CD4-positive, alpha-beta T cell (primary cell): ENCODE results near the gene SLC25A1. TPM values are rescaled to one million over a fixed set of nuclear protein-coding genes. Genes with fewer than 3 reads are reported as not detected.

Experiments
- ATAC-seq: fragments of 200-7000 bp; cut with Tn5 transposase; one replicate; pipeline ENCODE4 v1.10.0; 2022; ENCODE audit warnings: mild to moderate bottlenecking; ENCODE audit not compliant: poor library complexity
- CTCF ChIA-PET: fragments of 350-600 bp; sonication (Branson Sonifier 250); formaldehyde crosslinking; loops from one replicate; lab custom pipeline; 2021; ENCODE audit warnings: antibody characterized with exemption, inconsistent platforms; lab: Charles Lee
- POLR2A ChIA-PET: fragments of 350-600 bp; sonication (Branson Sonifier 250); formaldehyde crosslinking; loops from one replicate; lab custom pipeline; 2021; ENCODE audit warnings: antibody characterized with exemption, inconsistent platforms; lab: Charles Lee
- DNase-seq, 14 experiments: peaks; one replicate each; pipeline ENCODE4 v3.0.0-alpha.2; 2013 to 2020; ENCODE audit warnings: mixed read lengths in 2 of 14
- H3K27ac ChIP-seq, 2 donors: one replicate each; pipeline versions ENCODE4 v1.5.1 to v1.7.0; 2013; ENCODE audit warnings: low read length in 2 of 2, low read depth in 1 of 2, mild to moderate bottlenecking in 1 of 2
- H3K27me3 ChIP-seq, 2 experiments: 1 replicate in 1 of 2; 2 replicates in 1 of 2; pipeline versions ENCODE4 v1.6.1 to v1.7.0; 2013; ENCODE audit warnings: low read length in 2 of 2, control low read depth in 1 of 2, mild to moderate bottlenecking in 1 of 2, moderate library complexity in 1 of 2; ENCODE audit not compliant: insufficient read depth in 2 of 2, control insufficient read depth in 1 of 2
- H3K36me3 ChIP-seq: one replicate; pipeline ENCODE4 v1.6.1; 2013; ENCODE audit warnings: low read length, control low read depth; ENCODE audit not compliant: insufficient read depth
- H3K4me1 ChIP-seq: one replicate; pipeline ENCODE4 v1.6.1; 2013; ENCODE audit warnings: low read length, control low read depth; ENCODE audit not compliant: insufficient read depth
- H3K4me3 ChIP-seq: one replicate; pipeline ENCODE4 v1.5.1; 2013; ENCODE audit warnings: mild to moderate bottlenecking, low read length, moderate library complexity
- H3K9me3 ChIP-seq, 2 experiments: 1 replicate in 1 of 2; 2 replicates in 1 of 2; pipeline versions ENCODE4 v1.6.1 to v1.7.0; 2013; ENCODE audit warnings: low read length in 2 of 2, mild to moderate bottlenecking in 2 of 2, control low read depth in 1 of 2, moderate library complexity in 1 of 2; ENCODE audit not compliant: control insufficient read depth in 1 of 2, insufficient read depth in 1 of 2
- H3K27ac Mint-ChIP-seq: one replicate; pipeline ENCODE4 v1.8.0; 2020; ENCODE audit warnings: mixed read lengths
- H3K27me3 Mint-ChIP-seq: one replicate; pipeline ENCODE4 v1.8.0; 2021; ENCODE audit warnings: mixed read lengths
- H3K36me3 Mint-ChIP-seq: one replicate; pipeline ENCODE4 v1.8.0; 2021; ENCODE audit warnings: low read depth, mixed read lengths
- H3K4me1 Mint-ChIP-seq: one replicate; pipeline ENCODE4 v1.8.0; 2021; ENCODE audit warnings: low read depth, mixed read lengths
- H3K4me3 Mint-ChIP-seq: one replicate; pipeline ENCODE4 v1.8.0; 2020; ENCODE audit warnings: mild to moderate bottlenecking, mixed read lengths
- H3K9me3 Mint-ChIP-seq: one replicate; pipeline ENCODE4 v1.8.0; 2020; ENCODE audit warnings: mixed read lengths
- intact Hi-C, 2 experiments: fragments of 100-400 bp; cut with DNase I in 1 of 2; cut with micrococcal nuclease in 1 of 2; formaldehyde crosslinking; loops; one replicate each; pipeline versions ENCODE4 v1.15.1 to v1.9.0; 2023 to 2025; cut with DNase I, micrococcal nuclease
- total RNA-seq, 174 experiments: library from RNA in 2 of 174; stranded (reverse) in 2 of 174; gene quantifications; one replicate each; pipeline ENCODE4 v1.2.3 and lab custom pipeline; 2021 to 2026
- TF ChIP-seq, protein P1 (sequence below): fragments of 200-600 bp; IDR thresholded peaks from one replicate; pipeline ENCODE4 v1.8.0; 2022; ENCODE audit warnings: antibody characterized with exemption, mild to moderate bottlenecking

Gene SLC25A1
- total RNA-seq, 2 experiments from 2014 or later = 17.6 to 18.0 TPM

DNA sequence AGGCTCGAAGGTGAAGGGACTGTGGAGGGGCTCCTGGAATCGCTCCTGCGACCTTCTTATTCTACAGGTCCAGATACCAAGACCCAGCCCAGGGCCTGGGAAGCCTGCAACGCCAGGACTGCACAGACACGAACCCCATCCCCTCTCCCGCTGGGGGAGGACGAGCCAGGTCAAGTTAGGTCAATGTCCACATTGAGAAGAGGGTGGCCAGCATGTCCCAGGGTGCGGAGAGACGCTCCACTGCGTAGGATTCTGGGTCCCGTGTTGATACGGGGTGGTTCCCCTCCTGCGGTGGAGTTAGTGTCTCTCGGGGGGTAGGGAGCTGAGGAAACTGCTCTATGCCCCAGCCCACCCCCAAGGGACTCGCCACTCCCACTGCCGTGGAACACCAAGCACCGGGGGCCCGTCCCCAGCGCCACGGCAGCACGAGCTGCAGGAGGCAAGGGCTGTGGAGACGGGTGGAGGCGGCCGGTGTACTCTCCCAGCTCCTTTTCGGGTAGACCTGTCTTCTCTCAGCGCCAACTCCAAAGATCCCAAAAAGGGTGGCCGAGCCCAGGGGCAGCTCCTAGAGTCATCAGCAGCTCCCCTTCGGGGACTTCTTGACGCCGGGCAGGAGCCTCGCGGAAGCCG lies 30.0 kb downstream of the SLC25A1 start:
- Histone ChIP-seq H3K9me3 (peaks cover 5 to 21% of the 10 kb centered on the region in 2 experiments), H3K36me3 (no peaks in the 10 kb centered on the region), H3K27me3 (peaks cover 35 to 44% of the 10 kb centered on the region in 2 experiments), H3K27ac (no peak overlapping the region), H3K4me3 (no peak overlapping the region), H3K4me1 (peaks cover 31% of the 10 kb centered on the region)
- H3K9me3 Mint-ChIP-seq = no peaks in the 10 kb centered on the region
- peaks cover 23% of the 10 kb centered on the region for H3K4me1 Mint-ChIP-seq
- TF ChIP-seq, protein P1, sequence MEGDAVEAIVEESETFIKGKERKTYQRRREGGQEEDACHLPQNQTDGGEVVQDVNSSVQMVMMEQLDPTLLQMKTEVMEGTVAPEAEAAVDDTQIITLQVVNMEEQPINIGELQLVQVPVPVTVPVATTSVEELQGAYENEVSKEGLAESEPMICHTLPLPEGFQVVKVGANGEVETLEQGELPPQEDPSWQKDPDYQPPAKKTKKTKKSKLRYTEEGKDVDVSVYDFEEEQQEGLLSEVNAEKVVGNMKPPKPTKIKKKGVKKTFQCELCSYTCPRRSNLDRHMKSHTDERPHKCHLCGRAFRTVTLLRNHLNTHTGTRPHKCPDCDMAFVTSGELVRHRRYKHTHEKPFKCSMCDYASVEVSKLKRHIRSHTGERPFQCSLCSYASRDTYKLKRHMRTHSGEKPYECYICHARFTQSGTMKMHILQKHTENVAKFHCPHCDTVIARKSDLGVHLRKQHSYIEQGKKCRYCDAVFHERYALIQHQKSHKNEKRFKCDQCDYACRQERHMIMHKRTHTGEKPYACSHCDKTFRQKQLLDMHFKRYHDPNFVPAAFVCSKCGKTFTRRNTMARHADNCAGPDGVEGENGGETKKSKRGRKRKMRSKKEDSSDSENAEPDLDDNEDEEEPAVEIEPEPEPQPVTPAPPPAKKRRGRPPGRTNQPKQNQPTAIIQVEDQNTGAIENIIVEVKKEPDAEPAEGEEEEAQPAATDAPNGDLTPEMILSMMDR = no peak
- ChIA-PET CTCF (no interaction called here), POLR2A (interaction anchor here (1.0 kb wide), 1 partner anchor 331 kb away, joined by 3 read pairs; the partner anchor contains the start of gene CDC45)
- intact Hi-C loops = loop anchor here (10.0 kb wide), 2 partner anchors 296 to 326 kb away; partner anchors contain the start of genes C22orf39 (in 1 of the 2), CDC45 (in 1 of the 2) and UFD1 (in 1 of the 2)
- peaks cover 10% of the 10 kb centered on the region for H3K36me3 Mint-ChIP-seq
- H3K4me3 Mint-ChIP-seq = no peak overlapping the region
- ATAC-seq (no peak), DNase-seq (peak in 1 of 14 experiments; percentile 21)
- H3K27me3 Mint-ChIP-seq = peaks cover 38% of the 10 kb centered on the region
- H3K27ac Mint-ChIP-seq = no peak overlapping the region

DNA sequence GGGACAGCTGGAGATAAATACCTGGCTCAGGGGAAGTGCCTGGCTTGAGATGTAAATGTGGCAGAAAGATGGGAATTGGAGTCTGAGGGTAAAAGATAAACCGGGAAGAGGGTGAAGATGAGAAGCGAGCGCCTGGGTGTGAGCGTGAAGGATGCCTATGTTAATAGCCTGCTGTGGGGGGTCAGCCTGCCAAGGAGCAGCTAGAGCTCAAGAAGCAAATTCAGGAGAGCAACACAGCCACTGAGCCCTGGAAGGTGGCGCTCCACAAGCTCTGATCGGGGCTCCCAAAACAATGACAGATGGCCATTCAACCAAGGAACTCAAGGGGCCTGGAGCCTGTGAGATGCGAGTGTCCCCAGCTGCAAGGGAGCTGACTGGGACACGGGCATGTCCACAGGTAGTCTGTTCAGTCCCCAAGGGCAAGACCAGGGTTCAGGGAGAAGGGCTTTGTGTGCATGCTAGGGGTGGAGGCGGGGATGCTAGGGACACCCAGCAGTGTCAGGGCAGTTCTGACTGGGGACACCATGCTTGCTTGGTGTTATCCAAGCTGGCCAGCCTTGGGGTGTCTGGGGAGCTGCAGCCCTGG lies 31.2 kb downstream of the SLC25A1 start:
- DNase-seq (peak in 1 of 14 experiments; percentile 6), ATAC-seq (no peak)
- Mint-ChIP-seq H3K4me1 (peaks cover 27% of the 10 kb centered on the region), H3K4me3 (peak overlapping the region; percentile 1), H3K27ac (no peak overlapping the region), H3K36me3 (peaks cover 10% of the 10 kb centered on the region), H3K27me3 (peaks cover 31% of the 10 kb centered on the region), H3K9me3 (no peaks in the 10 kb centered on the region)
- H3K27me3 ChIP-seq = peaks cover 32 to 34% of the 10 kb centered on the region in 2 experiments
- H3K36me3 ChIP-seq = peaks cover 5% of the 10 kb centered on the region
- H3K9me3 ChIP-seq = peaks cover 5 to 21% of the 10 kb centered on the region in 2 experiments
- ChIA-PET CTCF (no interaction called here), POLR2A (interaction anchor here (0.6 kb wide), 1 partner anchor 330 kb away, joined by 3 read pairs; no protein-coding TSS in a partner anchor)
- no peak overlapping the region for H3K27ac ChIP-seq
- intact Hi-C loops = loop anchor here (10.0 kb wide), 2 partner anchors 298 to 328 kb away; partner anchors contain the start of genes C22orf39 (in 1 of the 2), CDC45 (in 1 of the 2) and UFD1 (in 1 of the 2)
- H3K4me1 ChIP-seq = peaks cover 39% of the 10 kb centered on the region
- TF ChIP-seq, protein P1 = no peak
- no peak overlapping the region for H3K4me3 ChIP-seq

DNA sequence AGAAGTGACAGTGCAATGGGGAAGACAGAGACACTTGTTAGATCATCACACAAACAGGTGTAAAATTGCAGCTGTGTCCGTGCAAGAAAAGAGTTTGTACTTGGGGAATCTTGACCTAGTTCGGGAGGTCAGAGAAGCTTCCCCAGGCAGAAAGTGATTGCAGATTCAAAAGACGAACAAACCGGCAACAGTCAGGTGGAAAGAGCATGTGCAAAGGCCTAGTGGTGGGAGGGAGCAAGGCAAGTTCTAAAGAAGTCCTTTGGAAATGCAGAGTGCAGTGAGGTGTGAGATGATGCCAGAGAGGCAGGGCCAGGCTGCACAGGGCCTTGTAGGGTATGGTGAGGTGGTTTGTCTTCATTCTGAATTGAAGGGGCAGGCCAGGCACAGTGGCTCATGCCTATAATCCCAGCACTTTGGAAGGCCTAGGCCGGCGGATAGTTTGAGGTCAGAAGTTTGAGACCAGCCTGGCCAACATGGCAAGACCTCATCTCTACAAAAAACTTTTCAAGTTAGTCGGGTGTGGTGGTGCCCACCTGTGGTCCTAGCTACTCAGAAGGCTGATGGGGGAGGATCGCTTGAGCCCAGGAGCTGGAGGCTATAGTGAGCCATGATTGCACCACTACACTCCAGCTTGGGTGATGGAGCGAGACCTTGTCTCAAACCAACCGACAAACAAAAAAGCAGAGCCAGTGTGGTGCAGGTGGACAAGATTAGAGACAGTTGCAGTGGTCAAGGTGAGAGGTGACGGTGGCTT lies 32.1 kb downstream of the SLC25A1 start:
- Mint-ChIP-seq H3K36me3 (peaks cover 13% of the 10 kb centered on the region), H3K27ac (no peak overlapping the region), H3K4me1 (peaks cover 26% of the 10 kb centered on the region), H3K9me3 (no peaks in the 10 kb centered on the region), H3K27me3 (peaks cover 23% of the 10 kb centered on the region), H3K4me3 (no peak overlapping the region)
- ATAC-seq (no peak), DNase-seq (peak in 1 of 14 experiments; percentile 16)
- ChIA-PET CTCF (interaction anchor here (0.8 kb wide), 1 partner anchor 27 kb away, joined by 3 read pairs; no protein-coding TSS in a partner anchor), POLR2A (interaction anchor here (0.6 kb wide), 1 partner anchor 331 kb away, joined by 3 read pairs; no protein-coding TSS in a partner anchor)
- Histone ChIP-seq H3K4me3 (no peak overlapping the region), H3K36me3 (peaks cover 14% of the 10 kb centered on the region), H3K4me1 (peaks cover 39% of the 10 kb centered on the region), H3K27me3 (peaks cover 24 to 27% of the 10 kb centered on the region in 2 experiments), H3K9me3 (peaks cover under 1 to 18% of the 10 kb centered on the region in 2 experiments), H3K27ac (no peak overlapping the region)
- intact Hi-C loops = loop anchor here (1.0 to 10.0 kb wide), 3 partner anchors 298 to 572 kb away; partner anchors contain the start of genes C22orf39 (in 1 of the 2), CDC45 (in 1 of the 2) and UFD1 (in 1 of the 2)
- TF ChIP-seq, protein P1 = no peak
